ENCODE data around the gene SPRED3. TPM values are rescaled to one million over a fixed set of nuclear protein-coding genes. Genes with fewer than 3 reads are reported as not detected.

The SPRED3 gene
- total and polyA plus RNA-seq, 9 of the 15 experiments (the other 6 are each of a cell fraction or from before 2014, with no cell fraction given): 0.05 to 1.3 (median 0.36) TPM

DNA sequence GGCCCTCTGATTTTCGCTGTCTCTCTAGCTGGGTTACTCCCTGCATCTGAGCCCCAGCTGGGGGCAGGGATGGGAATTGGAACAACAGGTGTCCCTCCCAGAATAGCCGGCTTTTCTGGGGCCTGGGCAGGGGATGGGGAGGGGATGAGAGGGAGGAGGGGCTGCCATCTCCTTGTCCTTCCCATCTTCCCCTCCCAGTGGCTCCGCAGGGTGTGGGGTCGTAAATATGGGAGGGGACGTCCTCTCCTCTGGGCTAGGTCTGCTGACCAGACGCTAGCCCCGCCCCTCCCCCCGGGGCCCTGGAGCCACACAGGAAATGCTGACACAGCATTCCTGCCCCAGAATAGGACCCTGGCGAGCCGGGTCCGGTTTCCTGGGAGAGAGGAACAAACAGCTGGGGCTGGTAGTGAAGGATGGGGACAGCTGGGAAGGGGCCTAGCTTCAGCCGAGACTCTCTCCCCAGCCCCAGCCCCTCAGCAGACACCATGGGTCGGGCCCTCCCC is 46.1 kb downstream of the SPRED3 start (continued):
- TF ChIP-seq, protein P1, sequence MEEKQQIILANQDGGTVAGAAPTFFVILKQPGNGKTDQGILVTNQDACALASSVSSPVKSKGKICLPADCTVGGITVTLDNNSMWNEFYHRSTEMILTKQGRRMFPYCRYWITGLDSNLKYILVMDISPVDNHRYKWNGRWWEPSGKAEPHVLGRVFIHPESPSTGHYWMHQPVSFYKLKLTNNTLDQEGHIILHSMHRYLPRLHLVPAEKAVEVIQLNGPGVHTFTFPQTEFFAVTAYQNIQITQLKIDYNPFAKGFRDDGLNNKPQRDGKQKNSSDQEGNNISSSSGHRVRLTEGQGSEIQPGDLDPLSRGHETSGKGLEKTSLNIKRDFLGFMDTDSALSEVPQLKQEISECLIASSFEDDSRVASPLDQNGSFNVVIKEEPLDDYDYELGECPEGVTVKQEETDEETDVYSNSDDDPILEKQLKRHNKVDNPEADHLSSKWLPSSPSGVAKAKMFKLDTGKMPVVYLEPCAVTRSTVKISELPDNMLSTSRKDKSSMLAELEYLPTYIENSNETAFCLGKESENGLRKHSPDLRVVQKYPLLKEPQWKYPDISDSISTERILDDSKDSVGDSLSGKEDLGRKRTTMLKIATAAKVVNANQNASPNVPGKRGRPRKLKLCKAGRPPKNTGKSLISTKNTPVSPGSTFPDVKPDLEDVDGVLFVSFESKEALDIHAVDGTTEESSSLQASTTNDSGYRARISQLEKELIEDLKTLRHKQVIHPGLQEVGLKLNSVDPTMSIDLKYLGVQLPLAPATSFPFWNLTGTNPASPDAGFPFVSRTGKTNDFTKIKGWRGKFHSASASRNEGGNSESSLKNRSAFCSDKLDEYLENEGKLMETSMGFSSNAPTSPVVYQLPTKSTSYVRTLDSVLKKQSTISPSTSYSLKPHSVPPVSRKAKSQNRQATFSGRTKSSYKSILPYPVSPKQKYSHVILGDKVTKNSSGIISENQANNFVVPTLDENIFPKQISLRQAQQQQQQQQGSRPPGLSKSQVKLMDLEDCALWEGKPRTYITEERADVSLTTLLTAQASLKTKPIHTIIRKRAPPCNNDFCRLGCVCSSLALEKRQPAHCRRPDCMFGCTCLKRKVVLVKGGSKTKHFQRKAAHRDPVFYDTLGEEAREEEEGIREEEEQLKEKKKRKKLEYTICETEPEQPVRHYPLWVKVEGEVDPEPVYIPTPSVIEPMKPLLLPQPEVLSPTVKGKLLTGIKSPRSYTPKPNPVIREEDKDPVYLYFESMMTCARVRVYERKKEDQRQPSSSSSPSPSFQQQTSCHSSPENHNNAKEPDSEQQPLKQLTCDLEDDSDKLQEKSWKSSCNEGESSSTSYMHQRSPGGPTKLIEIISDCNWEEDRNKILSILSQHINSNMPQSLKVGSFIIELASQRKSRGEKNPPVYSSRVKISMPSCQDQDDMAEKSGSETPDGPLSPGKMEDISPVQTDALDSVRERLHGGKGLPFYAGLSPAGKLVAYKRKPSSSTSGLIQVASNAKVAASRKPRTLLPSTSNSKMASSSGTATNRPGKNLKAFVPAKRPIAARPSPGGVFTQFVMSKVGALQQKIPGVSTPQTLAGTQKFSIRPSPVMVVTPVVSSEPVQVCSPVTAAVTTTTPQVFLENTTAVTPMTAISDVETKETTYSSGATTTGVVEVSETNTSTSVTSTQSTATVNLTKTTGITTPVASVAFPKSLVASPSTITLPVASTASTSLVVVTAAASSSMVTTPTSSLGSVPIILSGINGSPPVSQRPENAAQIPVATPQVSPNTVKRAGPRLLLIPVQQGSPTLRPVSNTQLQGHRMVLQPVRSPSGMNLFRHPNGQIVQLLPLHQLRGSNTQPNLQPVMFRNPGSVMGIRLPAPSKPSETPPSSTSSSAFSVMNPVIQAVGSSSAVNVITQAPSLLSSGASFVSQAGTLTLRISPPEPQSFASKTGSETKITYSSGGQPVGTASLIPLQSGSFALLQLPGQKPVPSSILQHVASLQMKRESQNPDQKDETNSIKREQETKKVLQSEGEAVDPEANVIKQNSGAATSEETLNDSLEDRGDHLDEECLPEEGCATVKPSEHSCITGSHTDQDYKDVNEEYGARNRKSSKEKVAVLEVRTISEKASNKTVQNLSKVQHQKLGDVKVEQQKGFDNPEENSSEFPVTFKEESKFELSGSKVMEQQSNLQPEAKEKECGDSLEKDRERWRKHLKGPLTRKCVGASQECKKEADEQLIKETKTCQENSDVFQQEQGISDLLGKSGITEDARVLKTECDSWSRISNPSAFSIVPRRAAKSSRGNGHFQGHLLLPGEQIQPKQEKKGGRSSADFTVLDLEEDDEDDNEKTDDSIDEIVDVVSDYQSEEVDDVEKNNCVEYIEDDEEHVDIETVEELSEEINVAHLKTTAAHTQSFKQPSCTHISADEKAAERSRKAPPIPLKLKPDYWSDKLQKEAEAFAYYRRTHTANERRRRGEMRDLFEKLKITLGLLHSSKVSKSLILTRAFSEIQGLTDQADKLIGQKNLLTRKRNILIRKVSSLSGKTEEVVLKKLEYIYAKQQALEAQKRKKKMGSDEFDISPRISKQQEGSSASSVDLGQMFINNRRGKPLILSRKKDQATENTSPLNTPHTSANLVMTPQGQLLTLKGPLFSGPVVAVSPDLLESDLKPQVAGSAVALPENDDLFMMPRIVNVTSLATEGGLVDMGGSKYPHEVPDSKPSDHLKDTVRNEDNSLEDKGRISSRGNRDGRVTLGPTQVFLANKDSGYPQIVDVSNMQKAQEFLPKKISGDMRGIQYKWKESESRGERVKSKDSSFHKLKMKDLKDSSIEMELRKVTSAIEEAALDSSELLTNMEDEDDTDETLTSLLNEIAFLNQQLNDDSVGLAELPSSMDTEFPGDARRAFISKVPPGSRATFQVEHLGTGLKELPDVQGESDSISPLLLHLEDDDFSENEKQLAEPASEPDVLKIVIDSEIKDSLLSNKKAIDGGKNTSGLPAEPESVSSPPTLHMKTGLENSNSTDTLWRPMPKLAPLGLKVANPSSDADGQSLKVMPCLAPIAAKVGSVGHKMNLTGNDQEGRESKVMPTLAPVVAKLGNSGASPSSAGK (IDR thresholded peaks at IDR 0.05): no peak
- TF ChIP-seq, protein P2, sequence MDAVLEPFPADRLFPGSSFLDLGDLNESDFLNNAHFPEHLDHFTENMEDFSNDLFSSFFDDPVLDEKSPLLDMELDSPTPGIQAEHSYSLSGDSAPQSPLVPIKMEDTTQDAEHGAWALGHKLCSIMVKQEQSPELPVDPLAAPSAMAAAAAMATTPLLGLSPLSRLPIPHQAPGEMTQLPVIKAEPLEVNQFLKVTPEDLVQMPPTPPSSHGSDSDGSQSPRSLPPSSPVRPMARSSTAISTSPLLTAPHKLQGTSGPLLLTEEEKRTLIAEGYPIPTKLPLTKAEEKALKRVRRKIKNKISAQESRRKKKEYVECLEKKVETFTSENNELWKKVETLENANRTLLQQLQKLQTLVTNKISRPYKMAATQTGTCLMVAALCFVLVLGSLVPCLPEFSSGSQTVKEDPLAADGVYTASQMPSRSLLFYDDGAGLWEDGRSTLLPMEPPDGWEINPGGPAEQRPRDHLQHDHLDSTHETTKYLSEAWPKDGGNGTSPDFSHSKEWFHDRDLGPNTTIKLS (IDR thresholded peaks at IDR 0.05; ENCODE audit: borderline replicate concordance, low read depth): no peak
- TF ChIP-seq, protein P3, sequence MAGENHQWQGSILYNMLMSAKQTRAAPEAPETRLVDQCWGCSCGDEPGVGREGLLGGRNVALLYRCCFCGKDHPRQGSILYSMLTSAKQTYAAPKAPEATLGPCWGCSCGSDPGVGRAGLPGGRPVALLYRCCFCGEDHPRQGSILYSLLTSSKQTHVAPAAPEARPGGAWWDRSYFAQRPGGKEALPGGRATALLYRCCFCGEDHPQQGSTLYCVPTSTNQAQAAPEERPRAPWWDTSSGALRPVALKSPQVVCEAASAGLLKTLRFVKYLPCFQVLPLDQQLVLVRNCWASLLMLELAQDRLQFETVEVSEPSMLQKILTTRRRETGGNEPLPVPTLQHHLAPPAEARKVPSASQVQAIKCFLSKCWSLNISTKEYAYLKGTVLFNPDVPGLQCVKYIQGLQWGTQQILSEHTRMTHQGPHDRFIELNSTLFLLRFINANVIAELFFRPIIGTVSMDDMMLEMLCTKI (IDR thresholded peaks at IDR 0.05; ENCODE audit: partially characterized antibody): no peak
- TF ChIP-seq ZNF766 (CRISPR knock-in tag; conservative IDR thresholded peaks at IDR 0.05): no peak
- TF ChIP-seq ZNF165 (CRISPR knock-in tag; IDR thresholded peaks at IDR 0.05; ENCODE audit: borderline replicate concordance): no peak
- no peak for TF ChIP-seq ZNF764 (CRISPR knock-in tag; IDR thresholded peaks at IDR 0.05; ENCODE audit: low read depth)
- TF ChIP-seq ZEB2 (IDR thresholded peaks at IDR 0.05): no peak
- TF ChIP-seq ZNF586 (CRISPR knock-in tag; conservative IDR thresholded peaks at IDR 0.05): no peak
- TF ChIP-seq HNRNPL (IDR thresholded peaks at IDR 0.05; ENCODE audit: low read depth, low read length): no peak
- no peak for TF ChIP-seq ZNF347 (CRISPR knock-in tag; IDR thresholded peaks at IDR 0.05; ENCODE audit: low read depth)
- TF ChIP-seq BRCA1 (IDR thresholded peaks at IDR 0.05): no peak
- TF ChIP-seq BRCA1 (CRISPR knock-in tag; IDR thresholded peaks at IDR 0.05): no peak
- no peak for TF ChIP-seq BACH1 (tag; IDR thresholded peaks at IDR 0.05)
